Muscle of back (tissue), 11 donors: ENCODE results near the gene MANF. TPM values are rescaled to one million over a fixed set of nuclear protein-coding genes. Genes with fewer than 3 reads are reported as not detected.
A peak's percentile ranks its signal among the peaks of the same experiment; 100 is the strongest.
"Not testable (repeated sequence)": the region's sequence is repeated elsewhere in the genome, so short reads cannot be mapped to it uniquely, and the experiment has no call there.

Source experiments
- DNase-seq, 3 donors: peaks; one replicate each; pipeline versions ENCODE4 v3.0.0 to v3.0.0-alpha.2; 2013
- polyA plus RNA-seq, 10 donors: library from polyadenylated mRNA; unstranded; fragments of 120-200 nt; gene quantifications; one replicate each; pipeline ENCODE4 v1.2.1, GENCODE V29; 2013; ENCODE audit not compliant: insufficient read length in 10 of 10

MANF gene
- polyA plus RNA-seq, 10 donors, result 53.4 to 103 (median 69.2) TPM

DNA sequence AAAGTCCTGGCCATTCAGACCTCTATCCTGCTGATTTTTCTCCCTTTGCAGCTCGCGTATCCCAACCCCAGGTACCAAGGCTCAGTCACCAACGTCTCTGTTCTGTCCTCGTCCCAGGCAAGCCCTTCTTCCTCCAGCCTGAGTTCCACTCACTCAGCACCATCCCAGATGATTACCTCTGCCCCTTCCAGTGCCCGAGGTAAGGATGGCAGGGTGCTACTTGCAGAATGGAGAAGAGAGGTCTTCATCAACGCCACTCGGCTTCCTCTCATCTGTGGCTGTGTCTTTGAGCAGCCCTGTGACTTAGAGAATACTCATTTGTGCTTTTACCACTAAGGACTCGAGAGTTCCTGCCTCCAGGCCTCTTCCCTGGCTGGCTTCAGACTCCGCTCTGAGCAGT is 22.6 kb upstream of the MANF start:
- DNase-seq, result no peak

DNA sequence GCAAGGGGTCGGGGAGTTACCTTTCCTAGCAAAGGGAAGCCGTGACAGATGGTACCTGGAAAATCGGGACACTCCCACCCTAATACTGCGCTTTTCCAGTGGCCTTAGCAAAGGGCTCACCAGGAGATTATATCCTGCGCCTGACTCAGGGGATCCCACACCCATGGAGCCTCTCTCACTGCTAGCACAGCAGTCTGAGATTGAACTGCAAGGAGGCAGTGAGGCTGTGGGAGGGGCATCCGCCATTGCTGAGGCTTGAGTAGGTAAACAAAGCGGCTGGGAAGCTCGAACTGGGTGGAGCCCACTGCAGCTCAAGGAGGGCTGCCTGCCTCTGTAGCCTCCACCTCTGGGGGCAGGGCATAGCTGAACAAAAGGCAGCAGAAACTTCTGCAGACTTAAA is 16.8 kb upstream of the MANF start:
- DNase-seq, result not testable (repeated sequence)

DNA sequence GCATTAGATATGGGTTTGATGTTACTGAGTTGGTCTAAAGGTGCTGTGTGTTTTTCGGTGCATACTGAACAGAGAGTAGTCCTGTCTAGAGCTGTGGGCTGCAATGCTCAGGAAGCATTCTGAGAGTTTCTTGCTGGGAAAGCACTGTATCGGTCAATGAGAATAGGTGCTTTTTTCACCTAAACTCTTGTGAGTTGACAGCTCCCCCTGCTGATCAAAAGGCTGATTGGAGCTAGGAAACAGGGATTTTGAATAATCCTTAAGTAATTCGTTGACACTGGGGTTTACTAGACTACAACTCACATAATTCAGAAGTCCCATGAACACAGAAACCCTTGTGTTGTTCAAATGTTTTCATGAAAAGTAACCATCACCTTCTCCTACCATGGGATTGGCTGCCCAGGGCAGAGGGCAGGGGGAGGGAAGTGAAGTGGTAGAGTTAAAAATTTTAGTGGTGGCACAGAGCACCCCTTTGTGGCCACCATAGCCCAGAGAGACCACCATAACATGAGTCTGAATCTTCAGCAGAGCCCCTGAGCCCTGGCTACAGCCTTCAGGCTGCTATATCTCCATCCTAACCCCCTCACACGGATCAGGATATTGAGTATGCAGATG is 13.0 kb upstream of the MANF start:
- peak in 2 of 3 donors; percentile 43 to 65 for DNase-seq

DNA sequence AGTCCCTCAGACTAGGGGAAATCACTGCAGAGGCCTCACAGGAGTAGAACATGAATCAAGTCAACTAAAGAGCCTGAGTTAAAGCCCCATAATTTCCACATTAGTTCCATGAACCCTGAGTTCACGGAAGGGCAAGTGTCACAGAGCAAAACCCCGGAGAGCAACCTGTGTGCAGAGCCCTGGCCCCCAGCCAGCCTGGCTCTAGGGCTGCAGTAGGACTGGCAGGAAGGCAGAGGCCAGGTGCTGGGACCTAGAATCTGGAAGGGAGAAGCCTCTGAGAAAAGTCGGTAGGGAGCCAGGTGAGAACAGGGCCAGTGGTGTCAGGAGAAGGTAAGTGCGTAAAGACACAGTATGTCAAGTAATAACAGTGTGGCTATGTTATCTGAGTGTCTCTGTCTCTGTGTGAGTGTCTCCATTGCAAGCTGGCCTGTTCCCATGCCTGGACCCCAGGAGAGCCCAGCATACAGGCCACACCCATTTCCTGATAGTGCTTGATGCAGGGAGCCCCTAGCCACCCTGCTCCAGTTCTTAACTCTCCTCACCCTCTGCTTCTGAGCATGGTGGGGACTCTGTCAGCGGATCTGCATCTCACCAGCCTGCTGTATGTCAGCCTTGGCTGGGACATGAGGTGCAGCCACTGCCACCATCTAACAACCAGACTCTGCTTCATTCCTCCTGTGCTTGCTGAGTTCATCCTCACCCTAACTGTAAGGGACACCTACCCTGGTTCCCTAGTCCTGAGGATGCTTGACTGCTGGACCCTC is 11.3 kb upstream of the MANF start:
- no peak for DNase-seq

DNA sequence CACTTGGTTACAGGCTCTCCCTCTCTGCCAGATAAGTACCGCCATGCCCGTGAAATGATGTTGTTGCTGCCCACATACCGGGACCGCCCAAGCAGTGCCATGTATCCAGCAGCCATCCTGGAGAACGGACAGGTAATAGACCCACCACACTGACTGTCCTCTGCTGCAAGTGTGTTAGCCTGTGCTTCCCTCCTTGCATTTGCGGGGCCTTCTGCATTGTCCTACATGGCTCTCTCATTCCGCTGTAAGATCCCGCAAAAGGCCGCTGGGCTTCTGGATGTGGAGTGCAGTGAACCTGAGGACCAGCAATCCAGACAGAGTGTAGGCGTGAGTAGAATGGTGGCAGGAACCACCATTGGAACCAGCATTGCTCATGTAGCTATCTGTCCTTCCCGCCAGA is 10.6 kb upstream of the MANF start:
- DNase-seq, result no peak

DNA sequence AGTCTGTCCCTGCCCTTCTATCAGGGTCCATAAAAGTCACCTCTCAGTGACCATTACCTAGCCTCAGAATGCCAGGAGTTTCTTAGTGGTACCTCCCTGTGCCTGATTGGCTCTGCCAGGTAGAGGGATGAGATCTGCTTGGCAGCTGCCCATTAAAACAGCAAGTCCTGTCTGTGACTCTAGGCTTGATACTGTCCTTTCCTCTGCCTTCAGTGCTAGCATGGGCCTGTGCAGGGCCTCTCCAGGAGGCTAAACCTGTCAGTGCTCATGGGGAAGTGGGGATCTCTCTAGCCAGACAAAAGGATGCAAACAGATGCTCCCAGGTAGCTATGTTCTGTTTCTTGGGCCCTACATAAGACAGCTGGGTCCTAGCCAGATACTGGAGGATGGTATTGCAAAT is 10.0 kb upstream of the MANF start:
- no peak for DNase-seq

DNA sequence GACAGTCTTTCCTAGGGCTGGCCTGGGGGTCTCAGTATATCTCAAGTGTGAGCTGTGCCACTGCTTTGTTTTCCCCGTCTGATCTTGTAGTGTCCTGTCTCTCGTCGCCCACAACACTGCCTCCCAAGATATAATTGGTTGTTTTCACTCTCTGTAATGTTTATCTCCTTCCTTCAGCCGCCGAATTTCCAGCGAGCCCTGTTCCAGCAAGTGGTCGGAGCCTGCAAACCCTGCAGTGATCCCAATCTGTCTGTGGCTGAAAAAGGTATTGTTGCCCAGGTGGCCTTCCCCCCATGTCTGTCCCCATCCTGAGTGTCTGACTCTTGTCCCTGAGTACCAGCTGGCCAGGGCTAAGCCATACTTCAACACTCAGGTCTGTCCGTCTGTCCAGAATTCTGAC is 9.5 kb upstream of the MANF start:
- no peak for DNase-seq

DNA sequence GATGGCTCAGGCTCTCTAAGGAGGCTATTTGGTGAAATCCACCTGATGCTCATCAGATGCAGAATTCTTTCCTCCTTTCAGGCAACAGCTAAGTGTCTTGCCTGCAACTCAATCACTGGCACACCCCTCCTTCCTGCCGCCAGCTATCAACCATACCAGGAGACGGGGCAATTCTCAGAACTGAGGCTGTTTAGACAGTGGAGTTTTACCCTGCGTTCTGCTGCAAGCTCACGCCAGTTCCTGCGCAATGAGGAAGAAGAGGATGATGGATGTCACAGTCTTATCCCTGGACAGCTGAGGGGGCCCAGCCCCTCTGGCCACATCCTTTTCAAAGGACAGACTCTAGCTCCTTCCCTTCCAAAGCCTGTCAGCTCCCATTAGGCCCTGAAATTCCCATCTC is 7.0 kb upstream of the MANF start:
- no peak for DNase-seq

DNA sequence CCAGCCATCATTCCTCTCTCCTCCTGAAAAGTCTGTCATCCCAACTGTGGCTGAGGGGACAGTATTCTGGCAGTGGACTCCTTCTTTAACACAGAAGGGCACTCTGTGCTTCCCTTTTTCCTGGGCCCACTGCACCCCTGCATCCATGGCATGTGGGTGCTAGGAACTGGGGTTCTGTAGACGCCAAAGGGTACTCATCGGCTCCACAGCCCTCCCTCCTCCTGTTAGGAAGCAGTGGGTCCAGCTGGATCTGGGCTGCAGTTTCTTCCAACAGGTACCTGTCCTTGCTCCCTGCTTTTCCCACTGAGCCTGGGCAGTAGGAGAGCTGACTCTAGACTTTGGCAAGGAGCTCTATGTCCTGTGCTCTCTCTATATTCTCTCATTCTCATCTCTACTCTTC is 6.4 kb upstream of the MANF start:
- DNase-seq, result no peak

DNA sequence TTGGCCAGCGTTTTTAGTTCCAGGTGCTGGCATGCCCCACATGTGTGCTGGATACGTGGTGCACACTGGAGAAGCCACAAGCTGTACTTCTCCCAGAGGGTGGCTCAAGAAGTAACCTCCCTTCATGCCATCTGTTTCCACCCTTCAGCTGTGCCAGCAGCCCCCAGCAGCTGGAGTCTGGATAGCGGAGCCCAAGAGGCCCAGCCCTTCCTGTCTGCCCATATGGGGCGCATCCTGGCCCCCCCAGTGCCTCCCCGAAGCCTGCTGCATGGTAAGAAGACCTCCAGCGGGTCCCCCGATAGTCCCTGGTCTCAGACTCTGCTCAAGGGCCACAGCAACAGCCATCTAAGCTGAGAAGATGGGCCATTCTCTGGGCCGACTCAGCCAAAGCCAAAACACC is 5.8 kb upstream of the MANF start:
- peak in 1 of 3 donors; percentile 32 for DNase-seq

DNA sequence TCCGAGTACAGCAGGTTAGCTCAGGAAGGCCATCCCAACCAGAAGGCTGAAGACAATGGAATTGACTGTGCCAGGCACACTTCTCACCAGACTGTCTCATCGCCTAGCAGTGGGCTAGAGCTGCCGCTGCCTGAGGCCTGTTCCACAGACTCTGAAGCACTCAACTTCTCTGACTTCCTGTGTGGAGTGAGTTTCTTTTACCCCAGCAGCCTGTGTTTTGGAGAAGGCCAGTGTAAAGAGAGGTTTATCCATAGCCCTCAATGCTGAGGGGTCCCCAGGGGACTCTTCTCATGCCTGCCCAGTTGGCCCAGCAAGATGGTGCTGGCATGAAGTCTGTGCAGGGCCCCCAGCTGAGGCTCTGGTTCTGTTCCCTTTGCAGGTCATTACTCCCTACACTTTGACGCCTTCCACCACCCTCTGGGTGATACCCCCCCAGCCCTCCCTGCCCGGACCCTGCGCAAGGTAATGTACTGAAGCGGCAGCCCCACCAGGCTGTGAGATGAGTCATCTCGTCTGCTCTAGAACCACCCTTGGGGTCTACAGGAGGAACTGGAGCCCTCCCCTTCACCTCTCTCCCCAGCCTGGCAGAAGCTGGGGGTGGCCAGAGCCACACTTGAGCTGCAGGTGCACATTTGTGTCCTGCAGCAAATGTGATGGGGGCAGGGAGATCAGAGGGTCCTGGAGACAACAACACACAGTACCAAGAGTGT is 5.2 kb upstream of the MANF start:
- no peak for DNase-seq

DNA sequence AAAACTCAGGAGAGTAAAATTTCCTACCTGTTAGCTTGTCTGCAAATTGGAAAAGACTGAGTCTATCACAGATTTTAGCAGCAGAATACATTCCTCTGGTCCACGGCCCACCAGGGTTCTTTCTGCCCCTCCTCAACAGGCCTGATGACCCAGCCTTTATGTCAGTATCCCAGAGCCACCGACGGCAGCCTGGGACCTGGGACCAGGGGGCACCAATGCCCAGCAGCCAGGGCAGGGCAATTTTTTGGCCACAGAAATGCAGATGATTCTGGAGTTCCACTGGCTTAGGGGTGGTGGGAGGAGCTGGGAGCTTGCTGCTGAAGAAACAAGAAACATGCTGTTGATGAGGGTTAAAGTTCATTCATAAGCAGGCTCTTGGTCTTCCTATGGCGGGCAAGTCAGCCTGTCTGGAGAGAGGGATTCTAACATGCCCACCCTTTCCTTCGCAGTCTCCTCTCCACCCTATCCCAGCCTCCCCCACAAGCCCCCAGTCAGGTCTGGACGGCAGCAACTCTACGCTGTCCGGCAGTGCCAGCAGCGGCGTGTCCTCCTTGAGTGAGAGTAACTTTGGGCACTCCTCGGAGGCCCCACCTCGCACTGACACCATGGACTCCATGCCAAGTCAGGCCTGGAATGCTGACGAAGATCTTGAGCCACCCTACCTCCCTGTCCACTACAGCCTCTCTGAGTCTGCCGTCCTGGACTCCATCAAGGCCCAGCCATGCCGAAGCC is 4.3 kb upstream of the MANF start:
- no peak for DNase-seq

DNA sequence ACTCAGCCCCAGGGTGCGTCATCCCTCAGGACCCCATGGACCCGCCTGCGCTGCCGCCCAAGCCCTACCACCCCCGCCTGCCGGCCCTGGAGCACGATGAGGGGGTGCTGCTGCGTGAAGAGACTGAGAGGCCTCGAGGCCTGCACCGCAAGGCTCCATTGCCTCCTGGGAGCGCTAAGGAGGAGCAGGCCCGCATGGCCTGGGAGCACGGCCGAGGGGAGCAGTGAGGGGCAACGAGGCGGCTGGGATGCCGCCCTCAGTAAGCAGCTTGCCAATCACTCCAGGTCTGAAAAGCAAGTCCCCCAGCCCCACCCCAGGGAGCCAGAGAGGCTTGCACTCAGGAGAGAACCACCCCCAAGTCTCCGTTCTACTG is 3.8 kb upstream of the MANF start:
- no peak for DNase-seq

DNA sequence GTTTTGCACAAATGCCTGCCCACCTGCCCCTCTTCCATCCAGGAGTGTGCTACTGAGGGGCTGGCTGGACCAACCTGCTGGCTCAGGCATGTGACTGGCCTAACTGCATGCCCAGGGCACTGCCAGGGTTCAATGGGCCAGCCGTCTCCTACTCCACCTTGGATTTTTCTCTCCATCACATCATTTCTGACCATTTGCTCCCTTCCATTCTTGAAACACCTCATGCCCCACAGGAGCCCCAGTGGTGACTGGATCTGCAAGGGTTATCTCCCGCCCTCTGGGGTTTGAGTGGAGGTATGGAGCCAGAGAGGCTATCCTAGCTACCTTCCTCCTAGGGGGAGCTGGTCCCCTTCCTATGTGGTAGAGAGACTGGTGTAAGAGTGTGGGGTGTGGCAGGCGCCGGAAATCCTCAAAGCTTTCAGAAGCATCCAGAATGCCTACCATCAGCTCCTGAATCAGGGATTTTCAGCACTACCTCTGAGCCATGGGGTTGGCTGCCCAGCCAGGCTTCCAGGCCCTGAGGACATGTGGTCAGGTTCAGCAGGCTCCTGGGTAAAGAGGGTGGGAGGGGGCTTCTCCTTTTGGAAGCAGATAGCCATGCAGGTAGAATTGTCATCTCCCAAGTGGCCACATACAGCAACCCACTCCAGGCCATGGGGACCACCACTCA is 2.9 kb upstream of the MANF start:
- no peak for DNase-seq

DNA sequence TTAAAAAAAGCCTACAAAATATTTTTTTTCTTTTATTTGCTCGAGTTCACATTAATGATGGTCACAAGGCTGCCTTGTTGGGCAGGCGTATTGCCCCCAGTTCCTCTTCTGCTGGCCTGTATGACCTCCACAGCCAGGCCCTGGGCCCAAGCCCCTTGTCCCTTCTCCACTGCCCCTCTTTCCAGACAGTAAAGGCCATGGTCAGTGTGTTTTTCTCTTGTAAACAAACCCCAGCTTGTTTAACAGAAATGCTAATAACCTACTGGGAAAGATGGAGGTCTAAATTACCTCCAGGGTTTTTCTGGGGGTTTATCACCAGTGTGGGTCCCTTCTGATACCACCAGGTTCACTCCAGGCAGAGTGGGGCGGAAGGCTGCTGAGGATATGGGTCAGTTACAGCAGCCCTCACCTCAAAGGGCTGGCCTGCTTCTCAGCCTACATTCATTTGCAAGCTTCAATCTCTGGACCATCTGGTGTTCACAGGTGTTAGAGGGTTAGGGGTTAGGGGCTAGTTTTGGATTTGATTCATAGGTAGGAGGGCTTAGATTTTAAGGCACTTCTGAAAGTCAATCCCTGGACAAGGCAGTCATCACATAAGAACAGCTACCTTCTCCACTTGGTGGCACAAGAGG is 2.0 kb upstream of the MANF start:
- DNase-seq, result no peak

DNA sequence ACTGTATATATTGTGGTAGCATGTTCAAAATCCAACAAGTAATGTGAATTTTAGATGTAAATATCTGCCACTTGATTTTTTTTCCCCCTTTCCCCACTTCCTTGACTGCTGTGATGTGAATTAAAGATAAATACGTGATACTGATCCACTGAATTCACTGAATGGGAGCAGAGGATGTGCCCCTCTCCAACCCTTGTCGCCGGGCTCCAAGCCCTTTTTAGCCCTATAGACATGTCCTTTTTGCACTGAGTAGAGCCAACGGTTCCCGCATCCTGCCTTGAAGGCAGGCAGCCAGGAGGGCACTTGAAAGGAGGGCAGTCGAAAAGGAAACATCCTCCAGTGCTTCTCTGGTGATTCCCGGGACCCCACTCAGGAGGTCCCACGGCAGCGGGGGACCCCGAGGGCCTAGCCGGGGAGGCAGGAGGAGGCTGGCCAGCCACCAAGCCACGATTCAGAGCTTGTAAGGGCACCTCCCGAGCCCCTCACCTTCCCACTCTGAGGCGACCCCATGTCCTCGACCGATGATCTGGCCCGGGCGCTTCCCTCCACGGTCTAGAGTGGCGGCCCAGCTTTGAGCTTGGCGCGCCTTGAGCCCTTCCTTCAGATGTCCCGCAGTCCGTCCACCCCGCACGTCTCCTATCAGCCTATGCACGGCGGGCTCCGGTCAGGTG is 901 bp upstream of the MANF start:
- DNase-seq, result no peak

DNA sequence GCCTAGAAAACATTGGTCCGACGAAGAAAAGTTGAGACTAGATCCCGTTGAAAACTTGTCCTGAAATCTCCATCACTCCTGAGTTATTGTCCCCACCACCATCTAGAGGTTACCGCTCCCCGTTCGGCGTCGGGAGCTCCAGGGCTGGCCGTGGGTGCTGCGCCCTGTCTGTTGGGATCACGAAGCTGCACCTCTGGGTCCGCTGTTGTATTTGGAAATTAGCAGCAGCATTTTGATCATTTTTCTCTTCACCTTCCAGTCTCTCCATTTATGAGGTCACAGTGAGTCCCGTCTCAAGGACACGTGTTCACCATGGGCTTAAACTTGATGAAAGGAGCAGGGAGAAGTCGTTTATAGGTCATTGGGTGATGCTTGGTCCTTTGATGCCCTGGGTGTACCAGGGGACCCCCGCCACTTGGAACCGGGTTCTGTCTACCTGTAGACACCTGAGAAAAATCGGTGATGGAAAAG is 565 bp downstream of the MANF start:
- no peak for DNase-seq

DNA sequence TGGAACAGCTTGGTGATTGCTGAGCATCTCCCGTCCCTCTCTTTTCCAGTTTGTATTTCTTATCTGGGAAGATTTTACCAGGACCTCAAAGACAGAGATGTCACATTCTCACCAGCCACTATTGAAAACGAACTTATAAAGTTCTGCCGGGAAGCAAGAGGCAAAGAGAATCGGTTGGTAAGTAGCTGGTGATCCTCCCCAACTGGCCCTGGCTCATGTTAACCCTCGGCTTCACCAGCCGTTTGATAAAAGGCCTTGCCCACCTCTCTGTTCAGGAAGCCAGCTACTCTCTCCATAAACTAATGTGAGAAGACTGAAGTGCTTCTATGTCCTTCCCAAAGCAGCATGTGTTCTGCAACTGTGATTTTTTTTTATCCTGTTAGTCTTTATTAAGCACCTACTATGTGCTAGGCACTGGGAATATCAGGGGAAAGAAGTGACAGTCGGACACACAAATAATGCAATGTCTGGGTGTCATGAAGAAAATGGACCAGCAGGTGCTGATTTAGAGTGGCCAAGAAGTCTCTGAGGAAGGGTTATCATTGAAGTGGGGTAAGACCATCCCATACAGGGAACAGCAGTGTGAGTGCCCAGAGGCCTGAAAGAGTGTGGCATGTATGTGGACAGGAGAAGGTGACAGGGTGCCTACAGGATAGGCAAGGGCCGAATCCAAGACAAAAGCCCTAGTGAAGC is 1.2 kb downstream of the MANF start:
- no peak for DNase-seq

DNA sequence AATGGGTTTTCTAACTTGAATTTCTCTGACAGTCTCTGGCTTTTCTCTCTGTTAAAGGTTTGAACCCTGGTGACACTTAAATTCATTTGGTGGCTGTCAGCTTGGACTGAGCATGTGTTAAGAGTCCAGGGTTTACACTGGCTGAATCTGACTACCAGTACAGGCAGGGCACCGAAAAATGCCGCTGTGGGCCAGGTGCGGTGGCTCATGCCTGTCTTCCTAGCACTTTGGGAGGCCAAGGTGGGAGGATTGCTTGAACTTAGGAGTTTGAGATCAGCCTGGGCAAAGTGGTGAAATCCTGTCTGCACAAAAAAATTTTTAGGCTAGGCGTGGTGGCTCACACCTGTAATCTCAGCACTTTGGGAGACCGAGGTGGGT is 1.8 kb downstream of the MANF start:
- no peak for DNase-seq

DNA sequence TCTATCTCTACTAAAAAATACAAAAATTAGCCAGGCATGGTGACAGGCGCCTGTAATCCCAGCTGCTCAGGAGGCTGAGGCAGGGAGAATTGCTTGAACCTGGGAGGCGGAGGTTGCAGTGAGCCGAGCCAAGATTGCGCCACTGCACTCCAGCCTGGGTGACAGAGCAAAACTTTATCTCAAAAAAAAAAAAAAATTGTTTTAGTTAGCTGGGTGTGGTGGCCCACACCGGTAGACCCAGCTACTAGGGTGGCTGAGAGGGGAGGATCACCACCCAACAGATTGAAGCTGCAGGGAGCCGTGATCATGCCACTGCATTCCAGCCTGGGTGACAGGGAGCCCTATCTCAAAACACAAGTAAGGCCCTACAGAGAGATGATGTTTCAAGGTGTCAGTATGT is 2.2 kb downstream of the MANF start:
- not testable (repeated sequence) for DNase-seq
